GM12878 (cell line): ENCODE measurements around the gene ADGRE2. TPM values are rescaled to one million over a fixed set of nuclear protein-coding genes. Genes with fewer than 3 reads are reported as not detected.

ENCODE experiments used
- ATAC-seq: fragments of 200-7000 bp; cut with Tn5 transposase; 3 replicates; pipeline ENCODE4 v1.9.1; 2020; ENCODE audit warnings: mild to moderate bottlenecking, moderate library complexity
- BruUV-seq: library from RNA; stranded (reverse); fragments of 400-500 nt; replicated peaks from 2 replicates; lab custom pipeline; 2021; lab: Mats Ljungman, UMichigan
- CTCF ChIA-PET: fragments of 300-600 bp; sonication (Branson Sonifier 250); formaldehyde crosslinking; extraction: SDS; loops from one replicate; lab custom pipeline; 2021; ENCODE audit warnings: inconsistent platforms; lab: Yijun Ruan, JAX
- POLR2A ChIA-PET: fragments of 350-600 bp; formaldehyde crosslinking; extraction: SDS; loops from one replicate; lab custom pipeline; 2021; ENCODE audit warnings: inconsistent platforms; lab: Charles Lee
- RAD21 ChIA-PET: fragments of 300-600 bp; sonication (Branson Sonifier 250); formaldehyde crosslinking; loops from one replicate; lab custom pipeline; 2023; ENCODE audit warnings: antibody characterized with exemption; ENCODE audit not compliant: unreplicated experiment; lab: Charles Lee
- SMC1A ChIA-PET: fragments of 300-600 bp; sonication (Branson Sonifier 250); formaldehyde crosslinking; loops from one replicate; lab custom pipeline; 2023; ENCODE audit not compliant: unreplicated experiment, uncharacterized antibody; lab: Charles Lee
- DNase-seq: peaks from one replicate; pipeline ENCODE4 v3.0.0-alpha.2; 2011; ENCODE audit warnings: low read depth, low spot score
- FAIRE-seq: peaks from 3 replicates; lab custom pipeline; 2011; peaks lifted over from hg19 to GRCh38; lab: Jason Lieb, UNC
- H2AFZ ChIP-seq: 2 replicates; pipeline ENCODE4 v1.6.0; 2011; ENCODE audit warnings: low read depth, low read length, control low read depth; ENCODE audit not compliant: control insufficient read depth
- H3K27ac ChIP-seq: 2 replicates; pipeline ENCODE4 v1.5.1; 2011; ENCODE audit warnings: control low read depth; ENCODE audit not compliant: control insufficient read depth, insufficient read depth
- H3K27me3 ChIP-seq, 2 experiments: replicated peaks in 1 of 2; 2 replicates each; pipeline versions ENCODE4 v1.6.0 to v1.6.1; 2011; ENCODE audit warnings: low read length in 1 of 2; ENCODE audit not compliant: control insufficient read depth in 2 of 2, insufficient read depth in 2 of 2
- H3K36me3 ChIP-seq, 2 experiments: 2 replicates each; pipeline ENCODE4 v1.5.1; 2011; ENCODE audit warnings: low read length in 1 of 2; ENCODE audit not compliant: control insufficient read depth in 2 of 2, insufficient read depth in 2 of 2
- H3K4me1 ChIP-seq: 2 replicates; pipeline ENCODE4 v1.6.1; 2011; ENCODE audit warnings: mild to moderate bottlenecking, low read length, moderate library complexity, mixed read lengths; ENCODE audit not compliant: control insufficient read depth, insufficient read depth
- H3K4me2 ChIP-seq: 2 replicates; pipeline ENCODE4 v1.6.0; 2011; ENCODE audit warnings: control low read depth; ENCODE audit not compliant: control insufficient read depth, insufficient read depth
- H3K4me3 ChIP-seq: fragments of 200-600 bp; sonication (generic); 2 replicates; pipeline ENCODE4 v1.5.1; 2016
- H3K79me2 ChIP-seq: 2 replicates; pipeline ENCODE4 v1.6.0; 2011; ENCODE audit warnings: low read length; ENCODE audit not compliant: control insufficient read depth, insufficient read depth
- H3K9ac ChIP-seq: 2 replicates; pipeline ENCODE4 v1.8.0; 2011; ENCODE audit warnings: low read length, control low read depth, mixed read lengths; ENCODE audit not compliant: control insufficient read depth, insufficient read depth
- H3K9me3 ChIP-seq: replicated peaks from 3 replicates; pipeline ENCODE4 v1.5.1; 2011; ENCODE audit warnings: mild to moderate bottlenecking, low read length; ENCODE audit not compliant: control insufficient read depth, insufficient read depth
- H4K20me1 ChIP-seq: 2 replicates; pipeline ENCODE4 v1.6.0; 2011; ENCODE audit not compliant: control insufficient read depth, insufficient read depth
- ASH2L ChIP-seq: fragments of 300-600, 200-600 bp; sonication (generic); IDR thresholded peaks from 2 replicates; pipeline ENCODE4 v1.6.1; 2017; ENCODE audit warnings: low read depth, mild to moderate bottlenecking, borderline replicate concordance
- CEBPB ChIP-seq, 2 experiments: fragments of 150-350 bp in 1 of 2; IDR thresholded peaks; 2 replicates each; pipeline ENCODE4 v1.6.1; 2012 to 2014; ENCODE audit warnings: low read depth in 2 of 2, low read length in 2 of 2, borderline replicate concordance in 1 of 2, inconsistent platforms in 1 of 2
- CREM ChIP-seq: IDR thresholded peaks from 2 replicates; pipeline ENCODE4 v1.6.1; 2014; ENCODE audit warnings: antibody characterized with exemption, low read depth
- EGR1 ChIP-seq, 2 experiments: IDR thresholded peaks; 1 replicate in 1 of 2; 2 replicates in 1 of 2; pipeline ENCODE4 v1.6.1; 2011 to 2012; ENCODE audit warnings: low read depth in 2 of 2, low read length in 2 of 2, borderline replicate concordance in 1 of 2, mild to moderate bottlenecking in 1 of 2, moderate library complexity in 1 of 2
- GATAD2B ChIP-seq: fragments of 450-650 bp; conservative IDR thresholded peaks from 2 replicates; pipeline ENCODE4 v1.6.1; 2017; ENCODE audit warnings: low read depth, mild to moderate bottlenecking, moderate library complexity
- MYC ChIP-seq: IDR thresholded peaks from 2 replicates; pipeline ENCODE4 v1.6.1; 2011; ENCODE audit warnings: mild to moderate bottlenecking, low read length, moderate library complexity, inconsistent platforms; ENCODE audit not compliant: insufficient read depth, insufficient replicate concordance, insufficient read length, severe bottlenecking
- RB1 ChIP-seq: fragments of 450-650 bp; formaldehyde crosslinking; IDR thresholded peaks from 2 replicates; pipeline ENCODE4 v1.6.1; 2017; ENCODE audit warnings: mild to moderate bottlenecking, borderline replicate concordance
- RFX5 ChIP-seq: IDR thresholded peaks from 2 replicates; pipeline ENCODE4 v1.6.1; 2011; ENCODE audit warnings: low read depth, low read length, improper control_type of control experiment
- RUNX3 ChIP-seq: IDR thresholded peaks from 2 replicates; pipeline ENCODE4 v1.6.1; 2012; ENCODE audit warnings: low read length, inconsistent platforms
- SKIL ChIP-seq: fragments of 450-650 bp; IDR thresholded peaks from 2 replicates; pipeline ENCODE4 v1.6.1; 2017; ENCODE audit warnings: mild to moderate bottlenecking, low read depth, inconsistent platforms; ENCODE audit not compliant: poor library complexity, severe bottlenecking
- TAF1 ChIP-seq: IDR thresholded peaks from 2 replicates; pipeline ENCODE4 v1.6.1; 2011; ENCODE audit warnings: mild to moderate bottlenecking, low read depth, low read length, borderline replicate concordance
- TCF12 ChIP-seq: IDR thresholded peaks from 2 replicates; pipeline ENCODE4 v1.6.1; 2011; ENCODE audit warnings: low read depth, mild to moderate bottlenecking, low read length
- YY1 ChIP-seq: IDR thresholded peaks from 2 replicates; pipeline ENCODE4 v1.6.1; 2011; ENCODE audit warnings: low read depth, mild to moderate bottlenecking, low read length
- WGBS: methylation state at CpG from one replicate; pipeline ENCODE4 v1.1.6; 2016; ENCODE audit warnings: low lambda C conversion rate; ENCODE audit not compliant: insufficient replicate concordance, insufficient coverage; ENCODE audit errors: missing lambda C conversion rate; 5-methylcytosine and 5-hydroxymethylcytosine counted together
- in situ Hi-C: fragments of 300-500 bp; cut with MboI; formaldehyde crosslinking; loops from 9 replicates; pipeline ENCODE4 v1.14.3; 2018; ENCODE audit warnings: mixed read lengths
- intact Hi-C: fragments of 100-400 bp; cut with micrococcal nuclease; formaldehyde crosslinking; loops from one replicate; pipeline ENCODE4 v1.14.2; 2022; ENCODE audit not compliant: unreplicated experiment
- polyA plus RNA-seq, 11 experiments: library from polyadenylated mRNA; depleted of rRNA in 4 of 11; unstranded in 6 of 11; stranded (reverse) in 5 of 11; fragments of >200 nt; fragmentation: Nextera tagmentation in 4 of 11; fragmentation: Illumina TruSeq in 1 of 11; extraction: Ambion mirVana in 4 of 11; extraction: Trizol in 1 of 11; gene quantifications; 1 replicate in 1 of 11; 2 replicates in 10 of 11; pipeline versions ENCODE4 v1.2.1 to v1.2.3, GENCODE V29; 2011 to 2016; ENCODE audit warnings: inconsistent platforms in 2 of 11, missing spikeins in 2 of 11, low read depth in 1 of 11
- total RNA-seq, 4 experiments: library from RNA; depleted of rRNA in 3 of 4; stranded (reverse); fragments of >200 nt in 3 of 4; fragmentation: Illumina TruSeq in 1 of 4; extraction: Trizol in 1 of 4; gene quantifications; 2 replicates each; pipeline versions ENCODE4 v1.2.1 to v1.2.3, GENCODE V29; 2013 to 2021
- TF ChIP-seq, protein P1 (sequence below): fragments of 450-650 bp; conservative IDR thresholded peaks from 2 replicates; pipeline ENCODE4 v1.6.1; 2017; ENCODE audit warnings: mild to moderate bottlenecking, moderate library complexity
- TF ChIP-seq, protein P2 (sequence below): fragments of 450-650 bp; IDR thresholded peaks from 2 replicates; pipeline ENCODE4 v1.6.1; 2017; ENCODE audit warnings: mild to moderate bottlenecking, moderate library complexity

ADGRE2 gene
- total and polyA plus RNA-seq, 10 of the 15 experiments (the other 5 are each of a cell fraction or from before 2014, with no cell fraction given) = 0.15 to 12.7 (median 4.6) TPM

GRCh38 chr19:14775869-14776586, 2.3 kb downstream of the ADGRE2 start:
- no peaks in the 10 kb centered on the region for H4K20me1 ChIP-seq
- BruUV-seq = no TSS peak
- peak overlapping the region; percentile 72 for H3K4me2 ChIP-seq
- peak overlapping the region; percentile 37 for H2AFZ ChIP-seq
- no peaks in the 10 kb centered on the region for H3K36me3 ChIP-seq
- ChIA-PET SMC1A (interaction anchor here (1.5 kb wide), 1 partner anchor 202 kb away, joined by 3 read pairs; no protein-coding TSS in a partner anchor), POLR2A (interaction anchor here (0.6 kb wide), 1 partner anchor 59 kb away, joined by 4 read pairs; the partner anchor contains the start of genes OR7A5 and OR7C1), RAD21 (no interaction called here), CTCF (no interaction called here)
- no peaks in the 10 kb centered on the region for H3K27me3 ChIP-seq
- intact Hi-C loops (no loop called here), in situ Hi-C loops (no loop called here)
- peak overlapping the region; percentile 63 for H3K4me3 ChIP-seq
- 3% methylated on average over 19 of the region's 22 CpGs for WGBS
- peaks cover 4% of the 10 kb centered on the region for H3K4me1 ChIP-seq
- FAIRE-seq (no peak), ATAC-seq (no peak), DNase-seq (no peak)
- peak overlapping the region; percentile 24 for H3K27ac ChIP-seq
- peak overlapping the region; percentile 44 for H3K9ac ChIP-seq
- H3K9me3 ChIP-seq = no peaks in the 10 kb centered on the region
- no peaks in the 10 kb centered on the region for H3K79me2 ChIP-seq
- no peak for TF ChIP-seq TAF1
- TF ChIP-seq SKIL = no peak
- TF ChIP-seq, protein P1, sequence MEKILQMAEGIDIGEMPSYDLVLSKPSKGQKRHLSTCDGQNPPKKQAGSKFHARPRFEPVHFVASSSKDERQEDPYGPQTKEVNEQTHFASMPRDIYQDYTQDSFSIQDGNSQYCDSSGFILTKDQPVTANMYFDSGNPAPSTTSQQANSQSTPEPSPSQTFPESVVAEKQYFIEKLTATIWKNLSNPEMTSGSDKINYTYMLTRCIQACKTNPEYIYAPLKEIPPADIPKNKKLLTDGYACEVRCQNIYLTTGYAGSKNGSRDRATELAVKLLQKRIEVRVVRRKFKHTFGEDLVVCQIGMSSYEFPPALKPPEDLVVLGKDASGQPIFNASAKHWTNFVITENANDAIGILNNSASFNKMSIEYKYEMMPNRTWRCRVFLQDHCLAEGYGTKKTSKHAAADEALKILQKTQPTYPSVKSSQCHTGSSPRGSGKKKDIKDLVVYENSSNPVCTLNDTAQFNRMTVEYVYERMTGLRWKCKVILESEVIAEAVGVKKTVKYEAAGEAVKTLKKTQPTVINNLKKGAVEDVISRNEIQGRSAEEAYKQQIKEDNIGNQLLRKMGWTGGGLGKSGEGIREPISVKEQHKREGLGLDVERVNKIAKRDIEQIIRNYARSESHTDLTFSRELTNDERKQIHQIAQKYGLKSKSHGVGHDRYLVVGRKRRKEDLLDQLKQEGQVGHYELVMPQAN = no peak
- TF ChIP-seq RFX5 = no peak
- no peak for TF ChIP-seq RB1
- TF ChIP-seq CREM = no peak
- no peak for TF ChIP-seq MYC
- no peak for TF ChIP-seq GATAD2B
- TF ChIP-seq, protein P2, sequence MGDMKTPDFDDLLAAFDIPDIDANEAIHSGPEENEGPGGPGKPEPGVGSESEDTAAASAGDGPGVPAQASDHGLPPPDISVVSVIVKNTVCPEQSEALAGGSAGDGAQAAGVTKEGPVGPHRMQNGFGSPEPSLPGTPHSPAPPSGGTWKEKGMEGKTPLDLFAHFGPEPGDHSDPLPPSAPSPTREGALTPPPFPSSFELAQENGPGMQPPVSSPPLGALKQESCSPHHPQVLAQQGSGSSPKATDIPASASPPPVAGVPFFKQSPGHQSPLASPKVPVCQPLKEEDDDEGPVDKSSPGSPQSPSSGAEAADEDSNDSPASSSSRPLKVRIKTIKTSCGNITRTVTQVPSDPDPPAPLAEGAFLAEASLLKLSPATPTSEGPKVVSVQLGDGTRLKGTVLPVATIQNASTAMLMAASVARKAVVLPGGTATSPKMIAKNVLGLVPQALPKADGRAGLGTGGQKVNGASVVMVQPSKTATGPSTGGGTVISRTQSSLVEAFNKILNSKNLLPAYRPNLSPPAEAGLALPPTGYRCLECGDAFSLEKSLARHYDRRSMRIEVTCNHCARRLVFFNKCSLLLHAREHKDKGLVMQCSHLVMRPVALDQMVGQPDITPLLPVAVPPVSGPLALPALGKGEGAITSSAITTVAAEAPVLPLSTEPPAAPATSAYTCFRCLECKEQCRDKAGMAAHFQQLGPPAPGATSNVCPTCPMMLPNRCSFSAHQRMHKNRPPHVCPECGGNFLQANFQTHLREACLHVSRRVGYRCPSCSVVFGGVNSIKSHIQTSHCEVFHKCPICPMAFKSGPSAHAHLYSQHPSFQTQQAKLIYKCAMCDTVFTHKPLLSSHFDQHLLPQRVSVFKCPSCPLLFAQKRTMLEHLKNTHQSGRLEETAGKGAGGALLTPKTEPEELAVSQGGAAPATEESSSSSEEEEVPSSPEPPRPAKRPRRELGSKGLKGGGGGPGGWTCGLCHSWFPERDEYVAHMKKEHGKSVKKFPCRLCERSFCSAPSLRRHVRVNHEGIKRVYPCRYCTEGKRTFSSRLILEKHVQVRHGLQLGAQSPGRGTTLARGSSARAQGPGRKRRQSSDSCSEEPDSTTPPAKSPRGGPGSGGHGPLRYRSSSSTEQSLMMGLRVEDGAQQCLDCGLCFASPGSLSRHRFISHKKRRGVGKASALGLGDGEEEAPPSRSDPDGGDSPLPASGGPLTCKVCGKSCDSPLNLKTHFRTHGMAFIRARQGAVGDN = no peak
- TF ChIP-seq EGR1 (IDR thresholded peaks at IDR 0.05; ENCODE audit: borderline replicate concordance in 1 of 2, low read depth in 2 of 2, low read length in 2 of 2) = no peak
- peak; percentile 19; the same call in 1 of the 2 replicates for TF ChIP-seq YY1
- no peak for TF ChIP-seq ASH2L
- no peak for TF ChIP-seq TCF12
- TF ChIP-seq CEBPB (IDR thresholded peaks at IDR 0.05; ENCODE audit: borderline replicate concordance in 1 of 2, low read depth in 2 of 2, low read length in 2 of 2) = no peak
- peak; percentile 64 for TF ChIP-seq RUNX3
